Sigmoid colon (tissue), 4 donors: Measurements from ENCODE around the gene CELF1.

Source experiments
- CTCF ChIP-seq, 4 experiments: fragments of 450-650 bp in 3 of 4; fragments of 200-600 bp in 1 of 4; IDR thresholded peaks; one replicate each; pipeline ENCODE4 v1.5.1; 2016 to 2019; ENCODE audit warnings: antibody characterized with exemption in 4 of 4, mild to moderate bottlenecking in 3 of 4, moderate library complexity in 2 of 4
- EP300 ChIP-seq, 4 donors: sonication (generic); formaldehyde crosslinking; IDR thresholded peaks; one replicate each; pipeline ENCODE4 v1.6.1; 2017; ENCODE audit warnings: antibody characterized with exemption in 4 of 4
- POLR2A ChIP-seq, 2 donors: fragments of 450-650 bp; IDR thresholded peaks; one replicate each; pipeline ENCODE4 v1.6.1; 2016; ENCODE audit warnings: antibody characterized with exemption in 2 of 2, mild to moderate bottlenecking in 2 of 2, moderate library complexity in 2 of 2
- POLR2AphosphoS5 ChIP-seq, 4 donors: sonication (generic); formaldehyde crosslinking; IDR thresholded peaks; one replicate each; pipeline ENCODE4 v1.6.1; 2017; ENCODE audit warnings: antibody characterized with exemption in 4 of 4

DNA sequence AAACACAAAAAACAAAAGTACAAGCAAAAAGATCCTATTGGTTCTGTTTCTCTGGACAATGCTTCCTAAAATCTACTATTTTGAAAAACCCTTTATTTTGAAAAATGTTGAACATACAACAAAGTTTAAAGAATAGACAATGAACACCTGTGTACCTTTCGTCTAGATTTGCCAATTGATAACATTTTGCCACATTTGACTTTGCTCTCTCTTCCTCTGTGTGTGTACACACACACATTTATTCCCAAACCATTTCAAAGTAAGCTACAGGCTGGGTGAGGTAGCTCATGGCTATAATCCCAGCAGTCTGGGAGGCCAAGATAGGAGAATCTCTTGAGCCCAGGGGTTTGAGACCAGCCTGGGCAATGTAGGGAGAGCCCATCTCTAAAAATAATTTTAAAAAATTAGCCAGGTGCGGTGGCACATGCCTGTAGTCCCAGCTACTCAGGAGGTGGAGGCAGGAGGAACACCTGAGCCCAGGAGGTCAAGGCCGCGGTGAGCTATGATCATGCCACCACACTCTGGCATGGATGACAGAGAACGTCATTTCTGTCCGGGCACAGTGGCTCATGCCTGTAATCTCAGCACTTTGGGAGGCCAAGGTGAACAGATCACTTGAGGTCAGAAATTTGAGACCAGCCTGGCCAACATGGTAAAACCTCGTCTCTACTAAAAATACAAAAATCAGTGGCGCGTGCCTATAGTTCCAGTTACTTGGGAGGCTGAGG is 121.4 kb downstream of the CELF1 start:
- no peak for TF ChIP-seq CTCF (IDR thresholded peaks at IDR 0.05)
- no peak for TF ChIP-seq POLR2A (IDR thresholded peaks at IDR 0.05)
- TF ChIP-seq POLR2AphosphoS5 (IDR thresholded peaks at IDR 0.05), result no peak
- no peak for TF ChIP-seq EP300 (IDR thresholded peaks at IDR 0.05)
